NB4 (cell line): ENCODE measurements around the gene PTPRK.

Source experiments
- DNase-seq: peaks from one replicate; pipeline ENCODE4 v3.0.0; 2010; ENCODE audit warnings: low read depth
- H3K4me3 ChIP-seq: one replicate; pipeline ENCODE4 v1.5.1; 2011; ENCODE audit warnings: mild to moderate bottlenecking, low read depth, low read length, moderate library complexity
- MYC ChIP-seq: IDR thresholded peaks from 2 replicates; pipeline ENCODE4 v1.6.1; 2011; ENCODE audit warnings: low read depth, low read length
- POLR2A ChIP-seq: IDR thresholded peaks from 2 replicates; pipeline ENCODE4 v1.6.1; 2011; ENCODE audit warnings: mild to moderate bottlenecking; ENCODE audit not compliant: insufficient read length; ENCODE audit errors: extremely low read depth
- TF ChIP-seq, protein P1 (sequence below): IDR thresholded peaks from one replicate; pipeline ENCODE4 v1.5.1; 2012; ENCODE audit warnings: low read depth, low read length
- TF ChIP-seq, protein P2 (sequence below): IDR thresholded peaks from 2 replicates; pipeline ENCODE4 v1.6.1; 2011; ENCODE audit warnings: low read depth, low read length

PTPRK gene

DNA sequence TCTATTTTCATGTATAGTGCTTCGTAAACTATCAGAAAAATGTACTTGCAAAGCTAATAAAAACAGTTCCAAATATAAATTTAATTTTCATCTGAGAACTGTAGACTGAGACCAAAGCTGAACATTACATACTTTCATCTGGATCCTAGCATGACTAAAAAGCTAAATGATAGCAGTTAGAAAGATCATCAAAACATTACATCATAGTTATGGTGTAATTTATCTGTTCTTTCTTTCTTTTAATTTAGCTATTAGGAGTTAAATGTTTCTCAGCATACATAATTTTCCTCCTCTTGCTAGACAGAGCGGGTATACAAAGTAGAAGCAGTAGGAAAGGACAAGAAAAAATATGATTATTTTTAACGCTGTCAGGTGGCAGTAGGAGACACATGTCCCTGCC is 455.3 kb downstream of the PTPRK start:
- no peak for DNase-seq
- TF ChIP-seq, protein P1, sequence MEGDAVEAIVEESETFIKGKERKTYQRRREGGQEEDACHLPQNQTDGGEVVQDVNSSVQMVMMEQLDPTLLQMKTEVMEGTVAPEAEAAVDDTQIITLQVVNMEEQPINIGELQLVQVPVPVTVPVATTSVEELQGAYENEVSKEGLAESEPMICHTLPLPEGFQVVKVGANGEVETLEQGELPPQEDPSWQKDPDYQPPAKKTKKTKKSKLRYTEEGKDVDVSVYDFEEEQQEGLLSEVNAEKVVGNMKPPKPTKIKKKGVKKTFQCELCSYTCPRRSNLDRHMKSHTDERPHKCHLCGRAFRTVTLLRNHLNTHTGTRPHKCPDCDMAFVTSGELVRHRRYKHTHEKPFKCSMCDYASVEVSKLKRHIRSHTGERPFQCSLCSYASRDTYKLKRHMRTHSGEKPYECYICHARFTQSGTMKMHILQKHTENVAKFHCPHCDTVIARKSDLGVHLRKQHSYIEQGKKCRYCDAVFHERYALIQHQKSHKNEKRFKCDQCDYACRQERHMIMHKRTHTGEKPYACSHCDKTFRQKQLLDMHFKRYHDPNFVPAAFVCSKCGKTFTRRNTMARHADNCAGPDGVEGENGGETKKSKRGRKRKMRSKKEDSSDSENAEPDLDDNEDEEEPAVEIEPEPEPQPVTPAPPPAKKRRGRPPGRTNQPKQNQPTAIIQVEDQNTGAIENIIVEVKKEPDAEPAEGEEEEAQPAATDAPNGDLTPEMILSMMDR, result no peak
- TF ChIP-seq POLR2A (no peak), MYC (no peak)
- TF ChIP-seq, protein P2, sequence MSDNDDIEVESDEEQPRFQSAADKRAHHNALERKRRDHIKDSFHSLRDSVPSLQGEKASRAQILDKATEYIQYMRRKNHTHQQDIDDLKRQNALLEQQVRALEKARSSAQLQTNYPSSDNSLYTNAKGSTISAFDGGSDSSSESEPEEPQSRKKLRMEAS, result no peak
- no peak overlapping the region for H3K4me3 ChIP-seq

DNA sequence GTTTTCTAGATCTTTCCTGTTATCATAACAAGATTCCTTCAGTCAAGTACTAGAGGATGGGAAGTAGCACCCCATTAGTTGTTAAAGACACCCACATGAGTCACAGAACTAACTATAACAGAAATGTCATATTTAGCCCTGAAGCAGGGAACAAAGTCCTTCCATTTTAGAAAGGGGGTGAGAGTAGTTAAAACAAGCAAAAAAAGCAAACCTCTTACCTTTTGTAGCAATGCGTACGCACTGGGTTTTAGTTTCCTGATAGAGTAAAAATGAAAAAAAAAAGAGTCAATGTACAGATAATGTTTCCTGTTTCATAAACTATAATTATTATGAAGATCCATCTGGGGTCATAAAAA is 455.9 kb downstream of the PTPRK start:
- TF ChIP-seq, protein P2, result no peak
- TF ChIP-seq, protein P1, result no peak
- TF ChIP-seq POLR2A, result no peak
- TF ChIP-seq MYC, result no peak
- no peak overlapping the region for H3K4me3 ChIP-seq
- no peak for DNase-seq

DNA sequence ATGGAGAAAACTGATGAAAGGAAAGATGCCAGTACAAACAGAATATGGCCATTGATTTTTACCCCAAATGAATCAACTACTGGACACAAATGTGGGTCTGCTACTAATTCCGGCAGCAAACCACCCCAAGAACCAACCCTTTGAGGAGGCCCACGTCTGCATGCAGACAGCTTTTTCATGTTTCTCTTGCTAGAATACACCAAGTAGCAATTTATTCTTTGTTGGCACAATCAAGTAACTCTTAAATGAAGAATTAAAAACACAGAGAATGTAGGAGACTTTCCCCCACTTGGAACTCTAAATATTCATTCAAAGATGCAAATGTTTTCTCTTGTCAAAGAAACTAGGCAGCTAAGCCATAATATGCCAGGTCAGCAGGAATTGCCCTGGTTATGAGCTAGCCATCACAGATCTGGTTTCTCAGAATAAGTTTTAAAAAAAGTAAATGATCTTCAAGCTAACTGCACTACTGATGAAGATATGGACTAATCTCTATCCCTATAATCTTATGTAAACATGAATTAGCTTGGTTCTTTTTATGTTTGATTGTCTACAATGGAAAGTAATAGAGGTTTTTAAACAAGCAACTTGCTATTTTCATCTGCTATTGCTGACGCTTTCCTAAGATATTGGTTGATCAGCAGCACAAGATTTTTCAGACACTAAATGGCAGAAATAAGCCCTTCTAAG is 456.4 kb downstream of the PTPRK start:
- H3K4me3 ChIP-seq, result no peak overlapping the region
- DNase-seq, result no peak
- no peak for TF ChIP-seq MYC
- no peak for TF ChIP-seq POLR2A
- TF ChIP-seq, protein P1, result no peak
- TF ChIP-seq, protein P2, result no peak

DNA sequence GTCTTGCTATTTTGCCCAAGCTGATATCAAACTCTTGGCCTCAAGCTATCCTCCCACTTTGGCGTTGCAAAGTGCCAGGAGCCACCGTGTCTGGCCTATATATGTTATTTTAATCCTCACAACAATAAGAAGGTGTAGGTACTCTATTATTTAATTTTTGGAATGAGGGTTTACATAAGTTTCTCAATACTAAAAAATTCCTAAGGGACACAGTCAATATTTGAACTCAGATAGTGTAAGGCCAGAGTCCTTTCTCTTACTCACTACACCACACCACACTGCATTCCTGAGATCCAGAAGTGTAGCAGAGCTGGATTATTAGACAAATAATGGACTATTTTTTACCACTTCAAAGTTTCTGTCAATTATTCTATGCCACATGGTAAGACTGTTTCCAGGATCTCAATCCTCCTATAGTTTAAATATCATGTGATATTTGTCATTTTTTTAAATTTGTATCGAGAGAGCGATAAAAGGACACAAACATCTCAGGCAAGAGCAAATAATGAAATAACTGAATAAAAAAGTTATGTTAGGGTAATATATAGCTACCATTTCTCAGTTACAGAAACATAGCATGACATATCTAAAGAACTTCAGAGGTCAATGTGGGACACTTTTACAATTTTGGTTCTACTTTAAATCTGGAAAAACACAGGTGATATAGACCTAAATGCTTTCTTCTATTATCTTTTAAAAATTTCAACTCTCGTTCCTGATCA is 457.4 kb downstream of the PTPRK start:
- no peak for DNase-seq
- TF ChIP-seq MYC (no peak), POLR2A (no peak)
- TF ChIP-seq, protein P1, result no peak
- TF ChIP-seq, protein P2, result no peak
- H3K4me3 ChIP-seq, result no peak overlapping the region

DNA sequence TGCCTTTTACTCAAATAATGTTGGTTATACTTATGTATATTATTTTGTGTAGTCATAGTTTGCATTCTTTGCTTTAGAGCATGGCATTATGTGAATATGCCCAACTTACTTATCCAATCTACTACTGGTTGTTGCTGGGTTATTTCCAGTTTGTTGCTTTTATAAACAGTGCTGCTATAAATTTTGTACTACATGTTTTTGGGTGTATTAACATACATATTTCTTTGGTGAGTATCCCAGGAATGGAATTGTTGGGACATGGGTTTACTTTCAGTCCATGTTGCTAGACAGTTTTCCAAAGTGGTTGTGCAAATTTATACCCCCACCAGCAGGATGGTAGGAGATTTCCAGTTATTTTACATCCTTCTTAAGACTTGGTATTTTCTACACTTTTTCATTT is 462.5 kb downstream of the PTPRK start:
- DNase-seq, result no peak
- TF ChIP-seq MYC (no peak), POLR2A (no peak)
- TF ChIP-seq, protein P1, result no peak
- TF ChIP-seq, protein P2, result no peak
- H3K4me3 ChIP-seq, result no peak overlapping the region
